Right lung (tissue), 10 donors: ENCODE measurements around the gene PLEKHN1. TPM values are rescaled to one million over a fixed set of nuclear protein-coding genes. Genes with fewer than 3 reads are reported as not detected.

Experiments
- DNase-seq, 2 donors: peaks; one replicate each; pipeline ENCODE4 v3.0.0-alpha.2; 2013
- long read RNA-seq, 8 donors: transcript quantifications; one replicate each; lab custom pipeline, GENCODE V29; 2026
- polyA plus RNA-seq, 5 donors: library from polyadenylated mRNA; unstranded; fragments of 120-200 nt; gene quantifications; one replicate each; pipeline versions ENCODE4 v1.2.1 to v1.2.3, GENCODE V29; 2013; ENCODE audit warnings: inconsistent platforms in 1 of 5, low replicate concordance in 1 of 5; ENCODE audit not compliant: insufficient read length in 5 of 5, insufficient read depth in 1 of 5

The PLEKHN1 gene, protein sequence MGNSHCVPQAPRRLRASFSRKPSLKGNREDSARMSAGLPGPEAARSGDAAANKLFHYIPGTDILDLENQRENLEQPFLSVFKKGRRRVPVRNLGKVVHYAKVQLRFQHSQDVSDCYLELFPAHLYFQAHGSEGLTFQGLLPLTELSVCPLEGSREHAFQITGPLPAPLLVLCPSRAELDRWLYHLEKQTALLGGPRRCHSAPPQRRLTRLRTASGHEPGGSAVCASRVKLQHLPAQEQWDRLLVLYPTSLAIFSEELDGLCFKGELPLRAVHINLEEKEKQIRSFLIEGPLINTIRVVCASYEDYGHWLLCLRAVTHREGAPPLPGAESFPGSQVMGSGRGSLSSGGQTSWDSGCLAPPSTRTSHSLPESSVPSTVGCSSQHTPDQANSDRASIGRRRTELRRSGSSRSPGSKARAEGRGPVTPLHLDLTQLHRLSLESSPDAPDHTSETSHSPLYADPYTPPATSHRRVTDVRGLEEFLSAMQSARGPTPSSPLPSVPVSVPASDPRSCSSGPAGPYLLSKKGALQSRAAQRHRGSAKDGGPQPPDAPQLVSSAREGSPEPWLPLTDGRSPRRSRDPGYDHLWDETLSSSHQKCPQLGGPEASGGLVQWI
- polyA plus RNA-seq = 1 to 10 TPM in 1 of 5 donors, under 1 TPM in 4; 0.24 to 1.1 (median 0.45) TPM
- long read RNA-seq, donor 1 = 0 reads
- long read RNA-seq, donor 2 = 0 reads
- long read RNA-seq, donor 3 = 0 reads
- long read RNA-seq, donor 4 = 0 reads
- long read RNA-seq, donor 5 = 0 reads
- long read RNA-seq, donor 6 = 0 reads
- long read RNA-seq, donor 7 = 0 reads
- long read RNA-seq, donor 8 = 0 reads

DNA sequence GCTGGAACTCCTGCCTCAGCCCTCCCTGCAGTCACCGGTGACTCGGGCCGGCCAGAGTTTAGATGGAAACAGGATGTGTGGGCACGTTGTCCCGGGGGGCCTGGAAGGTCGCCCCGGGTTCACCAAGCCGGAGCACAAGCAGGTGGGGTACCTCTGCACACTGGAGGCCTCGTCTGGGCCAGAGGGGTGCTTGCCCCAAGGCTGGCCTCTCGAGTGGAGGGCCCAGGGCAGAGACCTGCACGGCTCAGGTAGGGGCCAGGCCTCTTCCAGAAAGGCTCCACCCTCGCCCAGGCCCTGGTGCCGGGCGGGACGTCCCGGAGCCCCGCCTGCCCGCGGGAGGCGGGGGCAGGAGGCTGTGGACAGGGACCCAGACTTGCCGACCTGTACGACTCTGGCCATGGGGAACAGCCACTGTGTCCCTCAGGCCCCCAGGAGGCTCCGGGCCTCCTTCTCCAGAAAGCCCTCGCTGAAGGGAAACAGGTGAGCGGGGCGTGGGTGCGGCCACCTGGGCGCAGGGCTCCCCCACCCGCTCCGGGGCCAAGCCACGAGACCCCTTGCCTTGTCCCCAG lies at the start of gene PLEKHN1:
Gene PLEKHN1 (plus strand): TSS at position 348 of the 569 bp plus-strand sequence. CDS start 50 bp downstream, at position 398.
- DNase-seq = no peak

DNA sequence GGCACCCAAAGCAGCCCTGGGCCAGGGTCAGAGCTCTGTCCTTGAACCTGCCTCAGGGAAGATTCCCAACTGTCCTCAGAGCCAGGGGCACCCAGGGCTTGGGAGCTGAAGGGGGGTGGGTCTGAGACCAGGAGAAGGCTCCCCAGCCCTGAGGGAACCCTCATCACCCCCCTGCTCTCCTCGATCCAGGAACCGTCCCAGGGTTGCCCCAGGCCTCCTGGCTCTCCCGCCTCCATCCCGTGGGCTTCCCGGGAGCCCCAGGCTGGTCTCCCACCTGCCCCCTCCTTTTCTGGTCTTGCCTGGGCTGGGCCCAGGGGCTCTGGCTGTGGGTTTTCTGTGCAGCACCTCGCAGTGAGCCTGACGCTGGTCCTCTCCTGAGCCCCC lies 49.2 kb upstream of the PLEKHN1 start:
- DNase-seq = no peak

DNA sequence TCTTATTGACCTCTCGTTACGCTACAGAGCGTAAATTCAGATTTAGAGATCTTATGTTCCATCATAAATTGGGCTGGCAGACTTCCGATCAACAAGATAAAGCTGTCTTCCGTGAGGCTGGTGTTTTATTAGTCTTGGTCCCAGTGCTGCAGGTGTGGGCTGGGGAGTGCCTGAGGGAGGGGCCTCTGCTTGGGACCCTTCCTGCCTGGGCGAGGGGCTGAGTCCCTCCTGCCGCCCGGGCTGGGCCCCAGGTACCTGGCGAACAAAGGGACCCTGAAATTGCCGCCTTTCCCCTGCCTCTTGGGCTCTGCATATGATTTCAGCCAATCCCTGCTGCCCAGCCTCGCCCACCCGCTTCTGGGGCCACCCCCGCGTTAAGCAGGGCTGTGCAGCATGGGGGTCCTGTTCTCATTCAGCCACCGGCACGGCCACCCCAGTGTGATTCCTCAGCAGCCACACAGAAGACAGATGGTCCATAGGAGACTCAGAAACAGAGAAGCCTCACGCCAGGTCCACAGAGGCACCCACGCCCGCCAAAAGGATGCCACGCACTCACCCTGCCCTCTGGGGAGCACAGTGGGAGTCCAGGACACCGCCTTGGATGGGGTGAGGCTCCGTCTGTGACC lies 48.7 kb upstream of the PLEKHN1 start:
- no peak for DNase-seq

DNA sequence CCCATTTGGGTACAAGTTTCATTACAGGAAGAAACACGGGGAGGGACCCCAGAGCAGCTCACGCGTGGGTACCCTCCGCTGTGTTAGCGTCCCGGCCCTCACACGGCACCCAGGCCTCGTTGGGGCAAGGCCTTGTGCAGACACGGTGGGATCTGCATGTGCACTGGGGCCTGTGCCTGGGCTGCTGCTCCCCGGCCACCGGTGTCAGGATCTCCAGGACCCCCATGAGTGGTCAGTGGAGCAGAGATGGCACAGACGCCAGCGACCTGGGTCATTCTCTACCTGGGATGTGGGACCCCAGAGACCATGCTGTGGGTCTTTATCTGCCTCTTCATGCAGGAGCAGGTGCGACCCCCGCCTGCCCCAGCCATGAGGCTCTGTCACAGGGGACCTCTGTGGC lies 47.9 kb upstream of the PLEKHN1 start:
- DNase-seq = no peak

DNA sequence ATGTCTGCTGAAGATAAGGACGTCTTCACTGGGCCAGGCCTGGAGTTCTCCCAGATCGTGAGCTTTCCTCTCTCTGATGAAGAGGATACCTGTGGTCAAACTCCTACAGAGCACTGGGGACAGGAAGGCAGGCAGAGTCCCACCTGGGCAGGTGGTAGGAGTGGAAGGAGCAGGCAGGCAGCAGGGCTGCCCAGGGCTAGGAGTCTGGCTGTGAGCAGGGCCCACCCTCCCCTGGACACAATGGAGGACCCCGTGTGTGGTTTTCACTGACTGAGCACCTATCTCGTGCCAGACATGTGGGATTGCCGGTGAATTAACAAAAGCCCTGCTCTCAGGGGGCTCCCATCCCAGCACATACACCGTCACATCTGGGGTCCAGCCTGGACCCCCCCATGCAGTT lies 47.4 kb upstream of the PLEKHN1 start:
- no peak for DNase-seq

DNA sequence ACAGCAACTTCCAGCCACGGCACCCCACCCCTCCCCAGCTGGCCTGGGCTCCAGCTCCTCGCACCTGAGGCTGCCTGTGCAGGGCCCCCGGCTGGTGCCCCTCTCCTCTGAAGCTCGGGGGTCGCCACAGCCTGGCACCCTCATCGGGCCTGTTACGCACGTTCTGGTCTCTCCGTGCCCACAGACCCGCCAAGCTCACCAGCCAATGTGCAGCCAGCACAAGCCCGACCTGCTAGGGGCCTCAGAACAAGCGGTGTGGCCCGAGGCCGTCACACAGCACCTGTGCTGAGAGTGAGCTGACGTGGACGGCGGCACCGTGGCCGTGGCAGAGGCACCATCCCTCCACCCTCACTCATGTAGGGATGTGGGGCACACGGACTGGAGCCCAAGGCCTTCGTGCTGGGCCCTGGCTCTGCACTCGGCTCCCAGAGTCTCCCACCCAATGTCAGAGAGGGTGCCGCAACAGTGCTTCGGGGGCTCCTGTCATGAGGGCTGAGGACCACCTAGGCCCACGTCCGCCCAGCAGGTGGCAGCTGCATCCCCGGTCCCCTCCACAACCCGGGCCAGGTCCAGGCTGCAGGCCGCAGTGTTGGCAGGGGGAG lies 46.9 kb upstream of the PLEKHN1 start:
- no peak for DNase-seq

DNA sequence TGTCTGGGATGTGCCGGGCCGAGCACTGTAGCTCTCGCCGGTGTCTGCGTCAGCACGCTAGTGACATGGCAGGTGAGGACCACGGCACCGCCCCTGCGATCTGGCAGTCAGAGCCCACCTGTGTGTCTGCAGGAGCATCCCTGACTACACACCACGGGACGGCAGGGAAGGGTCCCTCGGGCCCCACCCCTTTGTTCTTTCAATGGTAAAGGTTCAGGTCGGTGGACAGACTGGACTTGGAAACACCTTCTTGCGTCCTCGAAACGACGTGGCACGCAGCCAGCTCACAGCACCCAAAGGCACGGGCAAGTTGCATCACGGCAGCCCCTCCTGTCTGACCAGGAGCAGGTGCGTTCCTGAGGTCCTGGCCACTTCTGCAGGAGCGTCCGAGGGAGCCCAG lies 46.3 kb upstream of the PLEKHN1 start:
- DNase-seq = no peak

DNA sequence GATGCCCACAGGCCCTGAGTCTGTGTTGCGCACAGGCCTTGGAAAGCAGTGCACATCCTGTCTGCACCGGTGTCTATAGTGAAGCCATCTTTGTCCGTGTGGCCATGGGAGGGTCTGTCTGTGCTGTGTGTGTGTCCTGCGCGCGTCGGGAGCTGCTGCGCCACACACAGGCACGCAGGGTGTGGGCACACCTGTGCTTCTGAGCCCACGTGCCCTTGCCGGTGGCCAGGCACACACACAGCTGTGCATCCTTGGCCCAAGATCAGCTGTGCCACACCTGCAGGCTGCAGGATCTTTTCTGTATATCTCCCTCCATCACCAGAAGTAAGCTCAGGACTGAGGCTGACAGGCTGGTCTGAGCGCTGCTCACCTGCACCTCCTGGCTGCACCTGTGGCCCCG lies 45.8 kb upstream of the PLEKHN1 start:
- no peak for DNase-seq

DNA sequence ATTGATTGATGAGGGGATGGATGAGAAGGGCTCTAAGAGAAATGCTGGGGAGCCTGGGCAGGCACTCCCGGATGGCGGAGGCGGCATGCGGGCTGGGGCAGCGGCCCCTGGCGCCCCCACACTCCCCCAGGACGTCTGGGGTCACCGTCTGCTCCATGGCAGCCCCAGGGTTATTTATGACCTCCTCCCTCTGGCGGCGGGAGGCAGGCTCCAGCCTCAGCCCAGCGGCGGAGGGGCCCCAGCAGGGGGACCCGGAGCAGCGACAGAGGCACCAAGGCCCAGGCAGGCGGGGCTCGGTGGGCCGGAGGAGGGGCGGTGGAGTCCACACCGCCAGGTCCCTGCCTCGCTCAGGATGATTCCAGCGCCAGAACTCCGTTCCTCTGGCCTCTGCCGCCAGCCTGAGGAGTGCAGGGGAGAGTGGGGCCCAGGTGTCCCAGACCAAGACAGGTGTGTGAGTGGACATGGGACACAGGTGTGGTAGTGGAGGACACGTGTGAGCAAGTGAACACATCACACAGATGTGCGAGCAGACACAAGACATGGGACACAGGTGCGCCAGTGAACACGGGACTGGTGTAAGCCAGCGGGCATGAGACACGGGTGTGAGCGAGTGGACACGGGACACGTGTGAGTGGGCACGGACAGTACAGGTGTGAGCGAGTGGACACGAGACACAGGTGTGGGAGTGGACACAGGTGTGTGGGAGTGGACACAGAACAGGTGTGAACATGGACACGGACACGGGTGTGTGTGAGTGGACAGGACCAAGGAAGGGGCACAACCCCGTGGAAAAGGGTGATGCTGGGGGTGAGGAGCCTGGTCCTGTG lies 45.1 kb upstream of the PLEKHN1 start:
- peak in 1 of 2 donors; percentile 79 for DNase-seq

DNA sequence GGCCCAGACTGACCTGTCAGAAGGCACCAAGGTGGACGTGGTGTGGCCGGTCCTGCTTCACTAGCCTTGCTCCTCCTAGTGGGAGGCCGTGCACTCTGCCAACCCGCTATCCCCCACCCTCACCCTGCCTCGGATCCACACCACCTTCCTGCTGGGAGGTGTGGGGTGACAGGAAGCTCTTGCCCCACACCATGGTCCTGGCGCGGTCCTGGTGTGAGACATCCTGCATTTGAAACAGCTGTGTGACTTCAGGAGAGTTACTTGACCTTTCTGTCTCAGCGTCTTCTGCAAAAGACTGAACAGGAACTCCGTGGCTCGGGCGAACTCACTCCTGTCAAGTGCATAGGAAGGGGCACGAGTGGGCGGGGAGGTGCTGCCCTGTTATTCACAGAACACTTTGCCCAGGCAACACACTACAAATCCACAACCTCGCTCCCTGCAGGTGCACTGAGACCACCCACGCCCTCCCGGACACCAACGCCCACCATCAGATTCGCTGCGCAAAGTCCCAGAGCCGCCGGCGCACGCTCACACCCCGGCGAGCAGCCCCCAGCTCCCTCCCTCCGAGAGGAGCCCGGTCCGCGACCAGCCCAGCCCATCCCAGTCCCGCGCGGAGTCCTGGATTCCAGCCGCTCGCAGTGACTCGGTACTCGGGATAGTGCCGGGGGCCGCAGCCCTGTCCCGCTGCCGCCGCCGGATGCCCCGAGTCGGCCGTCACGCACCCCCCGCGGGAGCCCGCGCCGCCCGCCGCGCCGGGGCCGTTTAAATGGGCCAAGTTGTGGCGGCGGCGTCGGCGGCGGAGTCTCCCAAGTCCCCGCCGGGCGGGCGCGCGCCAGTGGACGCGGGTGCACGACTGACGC lies 42.9 kb upstream of the PLEKHN1 start, which contains the start of gene SAMD11:
Gene SAMD11 (plus strand): TSS at position 793 of the 860 bp plus-strand sequence. CDS start 509 bp downstream, outside the sequence.
- peak; percentile 84 to 88 for DNase-seq

DNA sequence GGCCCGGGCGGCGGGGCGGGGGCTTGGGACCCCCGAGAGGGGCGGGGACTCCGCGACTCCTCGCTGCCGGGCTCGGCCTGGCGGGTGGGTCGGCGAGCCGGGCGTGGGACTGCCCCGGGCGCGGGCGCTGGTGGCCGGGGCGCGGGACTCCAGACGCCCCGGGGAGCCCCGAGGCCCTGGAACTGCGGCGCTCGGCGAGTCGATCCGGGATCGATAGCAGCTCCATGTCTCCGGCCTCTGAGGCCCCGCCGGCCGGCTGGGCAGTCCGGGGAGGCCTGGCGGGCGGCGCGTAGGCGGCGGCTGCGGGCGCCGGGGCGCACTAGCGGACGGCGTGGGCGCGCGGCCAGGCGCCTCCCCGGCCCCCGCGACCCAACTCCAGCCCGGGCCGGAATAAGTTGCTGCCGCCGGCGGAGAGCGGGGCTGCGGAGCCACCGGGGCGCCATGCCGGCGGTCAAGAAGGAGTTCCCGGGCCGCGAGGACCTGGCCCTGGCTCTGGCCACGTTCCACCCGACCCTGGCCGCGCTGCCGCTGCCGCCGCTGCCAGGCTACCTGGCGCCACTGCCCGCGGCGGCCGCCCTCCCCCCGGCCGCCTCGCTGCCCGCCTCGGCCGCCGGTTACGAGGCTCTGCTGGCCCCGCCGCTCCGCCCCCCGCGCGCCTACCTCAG lies 42.2 kb upstream of the PLEKHN1 start:
- no peak for DNase-seq

DNA sequence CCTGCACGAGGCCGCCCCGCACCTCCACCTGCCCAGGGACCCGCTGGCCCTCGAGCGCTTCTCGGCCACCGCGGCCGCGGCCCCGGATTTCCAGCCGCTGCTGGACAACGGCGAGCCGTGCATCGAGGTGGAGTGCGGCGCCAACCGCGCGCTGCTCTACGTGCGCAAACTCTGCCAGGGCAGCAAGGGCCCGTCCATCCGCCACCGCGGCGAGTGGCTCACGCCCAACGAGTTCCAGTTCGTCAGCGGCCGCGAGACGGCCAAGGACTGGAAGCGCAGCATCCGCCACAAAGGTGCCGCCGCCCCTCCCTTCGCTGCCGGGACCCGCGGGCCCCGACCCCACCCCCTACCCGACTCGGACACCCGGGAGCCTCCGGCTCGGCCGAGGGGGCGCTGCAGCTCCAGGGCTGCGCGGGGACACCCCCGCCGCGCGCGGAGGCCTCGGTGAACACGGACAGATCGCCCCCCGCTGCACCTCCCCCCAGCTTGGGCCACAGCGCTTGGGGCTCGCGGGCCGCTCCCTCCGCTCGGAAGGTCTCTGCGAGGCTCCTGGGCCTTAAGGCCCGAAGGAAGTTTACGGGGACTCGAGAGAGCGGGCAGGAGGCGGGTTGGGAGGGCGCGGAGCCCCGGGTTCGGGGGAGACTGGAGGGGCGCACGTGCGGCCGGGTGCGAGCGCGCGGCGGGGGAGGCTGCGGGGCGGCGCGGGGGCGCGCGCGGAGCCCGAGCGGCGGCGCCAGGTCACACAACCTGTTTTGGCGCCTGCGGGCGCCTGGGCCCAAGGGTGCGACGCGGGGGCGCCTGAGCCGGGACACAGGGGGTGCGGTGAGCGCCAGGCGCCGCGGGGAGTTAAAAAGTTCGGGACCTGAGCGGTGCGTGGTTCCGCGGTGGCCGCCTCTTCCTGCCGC lies 41.4 kb upstream of the PLEKHN1 start:
- DNase-seq = no peak

DNA sequence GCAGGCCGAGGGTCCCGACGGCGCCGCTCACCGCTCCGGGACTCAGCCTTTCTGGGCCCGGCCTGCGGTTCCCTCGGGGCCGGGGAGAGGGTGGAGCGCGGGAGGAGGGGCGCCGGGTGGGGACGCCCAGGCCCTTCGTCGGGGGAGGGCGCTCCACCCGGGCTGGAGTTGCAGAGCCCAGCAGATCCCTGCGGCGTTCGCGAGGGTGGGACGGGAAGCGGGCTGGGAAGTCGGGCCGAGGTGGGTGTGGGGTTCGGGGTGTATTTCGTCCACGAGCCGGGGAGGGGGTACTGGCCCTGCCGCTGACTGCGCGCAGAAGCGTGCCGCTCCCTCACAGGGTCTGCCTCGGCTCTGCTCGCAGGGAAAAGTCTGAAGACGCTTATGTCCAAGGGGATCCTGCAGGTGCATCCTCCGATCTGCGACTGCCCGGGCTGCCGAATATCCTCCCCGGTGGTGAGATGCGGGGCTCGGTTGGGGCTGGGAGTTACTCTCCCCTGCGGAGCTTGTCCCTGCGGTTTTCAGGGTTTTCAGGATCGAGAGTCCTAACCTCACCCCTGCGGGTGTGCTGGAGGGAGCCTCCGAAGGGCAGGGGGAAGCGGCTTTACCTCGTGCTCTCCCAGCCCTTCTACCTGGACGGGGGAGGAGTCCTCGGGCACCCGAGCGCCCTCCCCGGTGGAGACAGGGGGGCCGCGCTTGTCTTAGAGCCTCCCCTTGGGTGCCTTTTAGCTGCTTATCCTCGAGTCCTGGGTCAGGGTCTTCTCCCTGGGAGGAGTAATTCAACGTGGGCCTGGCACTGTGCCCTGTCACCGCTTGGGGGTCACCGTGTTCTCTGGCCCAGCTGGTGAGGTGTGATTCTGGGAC lies 40.5 kb upstream of the PLEKHN1 start:
- DNase-seq = no peak

DNA sequence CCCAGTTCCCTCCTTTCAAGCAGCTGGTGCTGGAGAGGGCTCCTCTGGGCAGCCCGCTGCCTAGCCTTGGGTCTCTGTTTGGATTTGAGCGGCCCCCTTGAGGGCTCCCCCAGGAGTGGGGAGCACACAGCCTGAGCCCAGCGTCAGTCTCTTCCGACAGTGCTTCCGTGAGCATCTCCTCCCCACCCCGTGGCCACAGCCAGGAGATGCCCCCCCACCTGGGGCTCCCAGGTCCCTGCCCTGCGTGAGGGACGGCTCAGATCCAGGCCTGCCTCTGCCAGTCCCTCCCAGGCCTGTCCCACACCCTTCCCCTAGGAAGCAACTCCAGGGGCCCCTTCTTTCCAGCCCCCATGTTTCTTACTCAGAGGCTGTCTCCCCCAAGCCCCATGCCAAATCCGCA lies 39.0 kb upstream of the PLEKHN1 start:
- no peak for DNase-seq

DNA sequence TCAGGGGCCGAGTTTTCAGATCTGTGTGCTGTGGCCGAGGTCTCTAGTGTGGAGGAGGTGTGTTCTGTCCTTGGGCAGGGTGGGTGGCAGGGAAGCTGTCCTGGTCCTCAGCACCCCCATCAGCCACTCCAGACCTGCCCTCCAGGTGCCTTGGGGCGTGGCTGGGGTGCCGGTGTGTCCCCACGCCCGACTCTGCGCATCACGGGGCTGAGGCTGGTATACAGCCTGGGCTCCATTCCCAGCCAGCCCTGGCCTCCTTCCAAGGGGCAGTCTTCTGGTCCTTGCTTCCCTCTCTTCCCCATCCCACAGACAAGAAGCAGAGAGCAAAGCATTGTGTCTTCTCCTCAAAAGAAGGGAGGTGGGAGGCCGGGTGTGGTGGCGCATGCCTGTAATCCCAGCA lies 38.5 kb upstream of the PLEKHN1 start:
- DNase-seq = no peak

DNA sequence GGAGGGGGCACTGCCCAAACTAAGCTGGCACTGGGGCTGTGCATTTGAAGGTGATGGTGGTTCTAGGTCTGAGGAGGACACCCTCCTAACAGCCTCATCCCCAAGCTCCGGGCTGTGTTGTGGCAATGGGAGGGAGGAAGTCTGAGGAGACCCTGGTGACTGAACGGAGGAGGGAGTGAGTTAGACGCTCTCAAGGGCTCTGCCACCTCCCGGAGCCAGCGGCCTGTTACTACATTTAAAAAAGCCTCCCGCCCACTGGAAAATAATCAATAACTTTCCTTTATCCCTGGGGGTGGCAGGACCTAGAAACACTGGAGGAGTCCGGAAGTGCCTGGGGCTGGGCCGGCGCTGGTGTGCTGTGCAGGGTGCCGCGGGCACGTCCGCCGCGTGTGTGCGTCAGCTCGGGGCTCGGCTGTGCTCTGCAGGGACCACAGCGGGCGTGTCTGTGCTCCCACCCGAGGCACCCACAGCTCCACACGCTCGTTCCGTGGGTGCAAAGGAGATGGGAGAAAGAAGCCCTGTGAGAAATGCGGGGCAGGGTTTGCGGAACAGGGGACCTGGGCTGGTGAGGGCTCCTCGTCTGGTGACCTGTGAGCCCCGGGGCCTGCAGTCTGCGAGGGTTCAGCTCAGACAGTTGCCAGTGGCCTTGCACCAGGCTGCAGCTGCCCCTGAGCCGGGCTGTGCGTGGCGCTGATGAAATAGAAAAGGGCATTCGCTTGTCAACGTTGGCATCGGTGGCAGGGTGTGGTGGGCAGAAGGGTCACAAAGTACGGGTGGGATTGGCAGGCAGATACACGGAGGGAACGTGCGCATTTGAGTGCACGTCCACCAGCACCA lies 37.2 kb upstream of the PLEKHN1 start:
- DNase-seq = no peak
